GM21360 (cell line): ENCODE results near the gene BFSP2.

Experiments
- ATAC-seq: cut with Tn5 transposase; IDR thresholded peaks from one replicate; pipeline ENCODE4 v1.9.1; 2021; ENCODE audit warnings: mild to moderate bottlenecking, moderate library complexity; ENCODE audit not compliant: unreplicated experiment

Gene BFSP2

DNA sequence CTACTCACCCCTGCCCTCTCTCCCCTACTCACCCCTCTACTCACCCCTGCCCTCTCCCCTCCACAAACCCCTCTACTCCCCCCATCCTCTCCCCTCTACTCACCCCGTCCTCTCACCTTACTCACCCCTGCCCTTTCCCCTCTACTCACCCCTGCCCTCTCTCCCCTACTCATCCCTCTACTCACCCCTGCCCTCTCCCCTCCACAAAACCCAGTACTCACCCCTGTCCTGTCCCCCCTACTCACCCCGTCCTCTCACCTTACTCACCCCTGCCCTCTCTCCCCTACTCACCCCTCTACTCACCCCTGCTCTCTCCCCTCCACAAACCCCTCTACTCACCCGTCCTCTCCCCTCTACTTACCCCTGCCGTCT lies 14.2 kb downstream of the BFSP2 start:
- ATAC-seq: no peak

DNA sequence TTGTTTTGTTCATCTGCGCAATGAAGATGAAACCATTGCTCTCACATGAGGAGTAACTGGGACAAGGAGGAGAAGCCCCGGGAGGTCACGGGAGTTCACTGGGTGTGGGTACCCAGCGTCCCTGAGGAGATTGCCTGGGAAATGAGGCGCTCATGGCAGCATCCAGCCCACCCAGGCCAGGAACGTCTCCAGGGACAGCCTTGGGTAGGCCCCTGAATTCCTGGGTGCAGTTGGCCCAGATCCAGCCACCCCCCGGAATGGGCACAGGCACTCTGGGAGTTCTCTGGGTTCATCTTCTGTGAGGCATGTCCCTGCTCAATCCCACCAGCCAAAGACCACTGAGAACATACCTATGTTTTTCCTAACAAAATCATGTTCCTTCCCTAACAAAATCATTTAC lies 18.5 kb downstream of the BFSP2 start:
- ATAC-seq: no peak

DNA sequence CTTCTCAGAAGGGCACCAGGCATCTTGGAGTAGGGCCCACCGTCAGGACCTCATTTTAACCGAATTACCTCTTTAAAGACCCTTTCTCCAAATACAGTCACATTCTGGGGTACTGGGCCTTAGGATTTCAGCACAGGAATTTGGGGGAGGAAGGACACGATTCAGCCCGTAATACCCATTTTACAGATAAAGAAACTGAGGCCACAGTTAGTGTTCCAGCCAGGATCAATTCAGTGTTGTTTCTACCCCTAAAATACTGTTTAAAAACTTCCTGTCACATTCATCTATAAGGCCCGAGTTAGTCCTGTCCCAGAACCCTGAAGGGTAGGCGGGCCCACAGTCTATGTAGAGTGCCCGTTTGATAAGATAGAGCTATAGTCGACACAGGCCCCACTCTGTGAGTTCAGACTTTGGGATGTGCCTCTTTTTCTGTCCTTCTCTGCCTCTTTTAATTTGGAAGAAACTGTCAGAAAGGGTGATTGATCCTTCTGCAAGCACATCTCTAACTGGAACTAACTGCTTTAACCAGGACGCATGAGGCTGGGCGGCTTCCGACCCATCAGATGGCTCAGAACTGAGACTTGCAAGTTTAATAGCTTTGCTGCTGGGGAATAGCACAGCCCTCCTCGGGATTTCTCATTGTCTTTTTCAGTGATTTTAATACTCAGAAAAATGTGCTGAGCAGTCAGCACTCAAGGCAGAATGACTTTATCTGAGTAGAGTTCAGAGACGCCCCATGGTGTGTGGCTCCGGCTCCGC lies 19.5 kb downstream of the BFSP2 start:
- ATAC-seq: no peak

DNA sequence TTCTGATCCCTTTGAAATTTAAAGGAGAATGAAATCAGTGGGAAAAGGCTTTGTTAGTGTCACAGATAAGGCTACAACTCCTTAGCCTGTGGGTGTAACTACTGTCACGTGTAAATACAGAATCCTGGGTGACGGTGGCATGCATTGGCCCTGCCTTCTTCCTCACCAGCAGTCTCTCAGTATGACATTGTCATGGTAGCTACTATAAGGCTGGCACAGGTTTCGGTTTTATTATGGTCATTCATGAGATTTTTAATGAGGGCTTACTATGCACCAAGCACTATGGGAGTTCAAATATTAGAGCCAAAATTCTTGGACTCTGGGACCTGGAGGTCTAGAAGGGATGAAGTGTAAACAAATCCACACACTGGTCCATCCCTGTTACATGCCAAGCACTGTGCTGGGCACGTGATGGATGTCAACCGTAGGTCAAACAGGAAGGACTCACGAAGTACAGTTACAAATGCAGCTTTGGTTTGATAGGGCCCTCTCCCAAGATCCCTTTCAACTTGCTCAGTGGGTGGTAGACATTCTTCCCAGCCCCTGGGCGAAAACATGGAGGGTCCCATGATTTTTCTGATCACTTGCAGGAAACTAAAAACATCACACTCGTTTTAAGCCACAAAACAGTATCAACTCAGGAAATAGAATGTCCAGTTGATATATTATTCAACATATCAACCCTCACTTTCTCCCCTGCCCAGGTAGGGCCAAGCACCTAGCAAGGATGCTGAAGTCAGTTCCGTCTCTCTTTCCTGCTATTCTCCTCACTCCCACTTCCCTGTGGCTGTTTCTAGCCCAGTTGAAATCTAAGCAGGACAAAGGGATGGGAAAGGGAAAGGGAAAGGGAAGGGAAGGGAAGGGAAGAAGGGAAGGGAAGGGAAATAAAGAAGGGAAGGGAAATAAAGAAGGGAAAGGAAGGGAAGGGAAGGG lies 25.3 kb downstream of the BFSP2 start:
- no peak for ATAC-seq

DNA sequence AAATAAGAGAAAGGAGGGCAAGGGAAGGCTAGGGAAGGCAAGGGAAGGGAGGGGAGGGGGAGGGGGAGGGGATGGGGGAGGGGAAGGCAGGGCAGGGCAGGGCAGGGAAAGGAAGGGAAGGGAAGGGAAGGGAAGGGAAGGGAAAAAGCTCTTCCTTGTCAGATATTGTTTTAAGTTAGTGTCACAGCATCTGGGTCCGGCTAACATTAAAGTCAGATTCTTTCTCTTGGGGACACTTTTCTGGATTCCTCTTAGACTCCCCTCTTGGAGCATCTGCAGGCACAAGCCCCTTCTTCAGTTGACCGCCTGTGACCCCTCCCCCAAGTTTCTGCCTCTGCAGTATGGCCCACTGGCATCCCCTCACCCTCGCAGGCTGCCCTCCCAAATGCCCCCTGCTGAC lies 26.0 kb downstream of the BFSP2 start:
- no peak for ATAC-seq

DNA sequence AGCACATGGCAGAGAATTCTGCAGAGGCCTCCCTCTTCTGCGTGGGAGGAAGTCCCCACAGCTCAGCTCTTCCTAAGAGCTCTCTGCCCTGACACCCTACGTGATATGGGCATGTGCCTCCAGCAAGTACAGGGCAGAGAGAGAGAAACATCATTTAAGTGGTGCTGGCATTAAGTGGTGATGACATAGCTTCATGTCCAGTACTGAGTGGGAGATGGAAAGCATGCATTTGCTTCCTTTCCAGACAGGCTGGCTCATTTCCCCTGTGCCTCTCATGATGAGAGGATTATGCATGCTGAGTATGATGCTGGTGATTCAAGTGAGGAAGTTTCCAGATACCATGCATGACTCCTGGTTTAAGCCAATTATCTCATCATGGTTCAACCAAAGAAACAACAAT lies 26.9 kb downstream of the BFSP2 start:
- no peak for ATAC-seq

DNA sequence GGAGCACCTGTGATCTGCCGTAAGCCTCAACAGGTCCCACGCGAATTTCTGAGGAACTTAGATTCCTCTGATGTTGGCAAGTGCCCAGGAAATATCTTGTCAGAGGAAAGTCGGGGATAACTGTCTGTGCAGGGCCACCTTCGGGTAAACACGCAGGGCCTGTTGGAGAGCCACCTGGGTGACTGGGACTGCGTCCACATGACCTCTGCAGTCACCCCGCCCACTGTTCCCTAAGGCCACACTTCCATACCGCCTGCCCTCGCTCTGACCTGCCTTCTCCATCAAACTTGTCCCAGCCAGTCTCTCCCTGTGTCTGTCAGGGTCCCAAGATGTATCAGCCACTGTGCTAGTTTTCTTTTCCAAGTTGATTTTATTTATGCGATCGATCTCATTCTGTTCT lies 28.7 kb downstream of the BFSP2 start:
- ATAC-seq: no peak

DNA sequence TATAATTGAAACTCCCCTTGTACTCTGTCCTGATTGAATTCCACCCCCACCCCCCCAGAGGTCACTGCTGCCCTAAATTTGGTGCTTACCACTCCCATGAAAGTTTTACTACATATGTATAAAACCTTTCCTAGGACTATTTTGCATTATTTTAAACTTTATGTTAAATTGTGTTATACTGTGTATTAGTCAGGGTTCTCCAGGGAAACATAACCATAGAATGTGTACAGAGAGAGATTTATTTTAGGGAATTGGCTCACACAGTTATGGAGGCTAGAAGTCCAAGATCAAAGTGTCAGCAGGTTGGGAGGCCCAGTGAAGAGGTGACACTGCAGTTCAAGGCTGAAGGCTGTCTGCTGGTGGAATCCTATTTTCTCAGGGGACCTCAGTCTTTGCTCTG lies 29.2 kb downstream of the BFSP2 start:
- ATAC-seq: no peak

DNA sequence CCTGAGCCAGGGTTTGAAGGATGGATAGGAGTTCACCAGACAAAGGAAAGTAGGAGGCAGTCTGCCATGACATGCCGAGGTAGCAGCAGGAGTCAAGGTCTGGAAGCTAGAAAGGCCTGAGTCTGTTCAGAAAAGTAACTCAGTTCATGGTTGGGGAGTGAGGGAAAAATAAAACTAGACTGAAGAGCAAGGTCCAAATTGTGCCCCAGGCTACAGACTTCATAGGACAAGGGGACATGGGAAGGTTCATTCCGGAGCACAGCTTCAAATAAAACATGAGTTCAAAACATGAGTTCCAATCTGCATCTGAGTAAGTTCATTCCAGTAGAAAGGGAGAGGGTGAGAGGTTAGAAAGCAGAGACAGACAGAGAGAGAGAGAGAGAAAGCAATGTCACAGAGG lies 39.7 kb downstream of the BFSP2 start:
- no peak for ATAC-seq

DNA sequence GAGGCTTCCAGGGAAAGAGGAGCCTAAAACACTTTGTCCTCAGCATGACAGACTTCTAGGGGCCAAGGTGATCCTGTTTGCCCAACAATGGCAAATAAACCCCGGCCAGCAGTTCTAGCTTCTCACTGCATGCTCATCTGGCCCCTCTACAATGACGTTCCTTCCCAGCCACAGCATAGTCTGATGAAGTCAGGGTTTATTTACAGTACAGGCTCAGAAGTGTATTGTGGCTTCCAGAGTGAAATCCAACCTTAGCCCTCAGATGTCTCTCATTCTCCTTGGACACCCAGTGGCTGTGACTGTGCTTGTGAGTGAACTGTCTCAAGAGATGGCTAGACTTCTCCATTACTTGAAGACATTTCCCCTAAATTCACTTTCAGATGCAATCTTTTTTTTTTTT lies 40.8 kb downstream of the BFSP2 start:
- no peak for ATAC-seq

DNA sequence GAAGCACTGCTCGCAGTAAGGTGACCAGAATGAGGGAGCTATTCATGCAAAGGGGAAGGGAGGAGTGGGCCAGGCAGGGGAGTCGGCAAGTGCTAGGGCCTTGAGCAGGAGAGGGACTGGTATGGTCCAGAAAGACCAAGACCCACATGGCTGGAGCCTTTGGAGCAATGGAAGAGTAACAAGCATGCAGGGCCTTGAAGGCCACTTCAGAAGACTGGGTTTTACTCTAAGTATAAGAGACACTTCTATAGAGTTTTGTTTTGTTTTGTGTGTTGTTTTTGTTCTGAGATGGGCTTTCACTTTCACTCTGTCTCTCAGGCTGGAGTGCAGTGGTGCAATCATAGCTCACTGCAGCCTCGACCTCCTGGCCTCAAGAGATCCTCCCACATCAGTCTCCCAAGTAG lies 42.0 kb downstream of the BFSP2 start:
- peak; percentile 62 for ATAC-seq

DNA sequence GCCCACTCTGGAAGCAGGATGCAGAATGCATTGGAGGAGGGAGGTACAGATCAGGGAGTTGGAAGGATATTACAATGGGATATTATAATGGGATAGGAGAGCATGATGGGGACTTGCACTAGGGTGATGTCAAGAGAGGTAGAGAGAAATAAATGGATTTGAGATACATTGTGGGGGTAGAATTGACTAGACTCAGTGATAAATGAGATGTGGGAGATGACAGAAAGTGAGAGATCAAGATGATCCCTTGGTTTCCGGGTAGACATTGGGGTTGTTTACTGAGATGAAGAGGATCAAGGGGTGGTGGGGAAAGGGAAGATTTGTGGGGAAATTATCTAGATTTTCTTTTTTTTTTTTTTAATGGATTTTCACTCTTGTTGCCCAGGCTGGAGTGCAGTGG lies 42.7 kb downstream of the BFSP2 start:
- ATAC-seq: no peak

DNA sequence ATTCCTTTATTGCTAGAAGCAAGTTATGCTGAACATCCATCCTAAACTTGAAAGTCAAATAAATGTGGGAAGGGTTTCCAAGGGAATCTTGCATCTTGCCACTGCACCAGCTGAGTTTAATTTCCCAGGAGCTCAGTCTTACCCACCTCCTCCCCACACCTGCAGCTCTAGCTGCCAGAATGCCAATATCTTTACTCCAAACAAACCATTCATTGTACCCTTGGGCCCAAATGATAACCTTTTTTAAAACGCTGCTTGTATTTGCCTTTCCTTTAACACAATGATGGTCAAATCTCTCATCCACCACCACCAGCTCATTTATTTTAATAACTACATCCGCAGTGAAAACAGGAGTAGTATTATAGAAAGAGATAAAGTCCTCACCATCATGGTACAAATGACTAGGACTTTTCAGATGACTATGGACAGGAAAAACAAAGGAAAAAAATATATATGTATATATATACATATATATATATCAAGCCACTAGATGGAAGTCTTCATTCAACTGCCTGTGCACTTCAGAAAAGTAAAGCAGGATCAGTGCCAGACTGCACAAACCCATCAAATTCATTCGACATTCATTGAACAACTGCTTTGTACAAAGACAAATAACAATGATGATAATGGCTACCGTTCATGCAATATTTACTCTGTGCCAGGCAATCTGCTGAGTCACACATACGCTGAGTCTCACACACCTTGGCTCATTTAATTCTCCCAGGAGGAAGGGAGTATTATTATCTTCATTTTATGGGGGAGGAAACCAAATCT lies 44.0 kb downstream of the BFSP2 start:
- no peak for ATAC-seq

DNA sequence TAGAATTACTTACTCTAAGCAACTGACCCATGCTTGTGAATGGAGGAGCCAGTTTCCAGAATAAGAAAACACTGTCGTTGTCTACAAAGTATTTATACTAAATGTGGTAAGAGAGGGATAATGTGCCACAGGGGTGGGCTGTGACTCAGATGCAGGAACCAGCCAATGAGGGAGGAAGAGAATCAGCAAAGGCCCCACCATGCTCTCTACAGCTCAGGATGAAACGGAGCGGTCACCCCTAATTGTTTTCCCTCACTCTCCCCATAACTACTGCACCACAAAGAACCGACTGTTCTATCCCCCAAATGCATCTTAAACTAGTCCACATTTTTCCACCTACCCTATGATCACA lies 44.5 kb downstream of the BFSP2 start:
- no peak for ATAC-seq

DNA sequence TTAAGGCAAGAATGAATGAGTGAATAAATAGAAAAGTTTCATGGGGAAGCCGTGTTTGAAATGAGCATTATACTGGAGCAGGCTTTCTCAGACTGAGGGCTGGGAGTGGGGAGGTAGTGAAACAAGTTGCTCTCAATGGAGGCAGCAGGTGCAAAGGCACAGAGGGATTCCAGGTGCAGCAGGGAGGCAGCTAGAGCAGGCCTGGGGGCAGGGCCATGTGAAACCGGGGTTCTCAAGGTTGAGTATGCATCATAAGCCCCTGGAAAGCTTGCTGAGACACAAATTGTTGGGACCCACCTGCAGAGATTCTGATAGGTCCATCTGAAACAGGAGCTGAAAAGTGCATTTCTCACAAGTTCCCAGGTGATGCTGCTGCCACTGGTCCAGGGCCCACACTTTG lies 45.3 kb downstream of the BFSP2 start:
- no peak for ATAC-seq

DNA sequence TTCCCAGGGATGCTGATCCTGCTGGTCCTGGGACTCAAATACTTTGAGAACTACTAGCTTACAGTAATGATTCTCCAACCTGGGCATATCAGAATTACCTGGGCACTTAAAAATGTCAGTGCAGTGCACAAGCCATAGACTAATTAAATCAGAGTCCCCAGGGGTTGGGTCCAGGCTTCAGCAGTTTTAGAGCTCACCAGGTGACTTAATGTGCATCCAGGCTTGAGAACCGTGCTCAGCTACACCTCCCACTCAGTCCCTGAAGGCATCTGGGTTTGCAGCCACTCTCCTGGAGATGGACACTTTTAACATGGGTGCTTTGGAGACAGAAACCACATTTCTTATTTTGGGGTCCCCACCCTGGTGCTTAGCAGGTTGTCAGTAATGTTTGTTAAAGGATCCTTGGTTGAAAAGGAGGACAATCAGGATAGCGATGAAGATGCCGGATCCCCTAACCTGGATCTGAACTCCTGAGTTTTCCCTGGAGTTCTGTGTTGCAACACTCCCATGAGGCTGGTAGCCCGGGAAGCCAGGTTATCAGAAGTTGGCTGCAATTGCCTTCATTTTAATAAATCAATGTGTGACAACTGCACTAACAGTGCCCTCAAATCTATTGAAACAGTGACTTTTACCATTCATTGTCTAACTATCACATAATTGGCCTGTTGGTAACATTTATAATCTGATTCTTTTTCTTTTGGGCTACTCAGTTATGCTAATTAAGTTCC lies 48.1 kb downstream of the BFSP2 start:
- ATAC-seq: peak; percentile 34

DNA sequence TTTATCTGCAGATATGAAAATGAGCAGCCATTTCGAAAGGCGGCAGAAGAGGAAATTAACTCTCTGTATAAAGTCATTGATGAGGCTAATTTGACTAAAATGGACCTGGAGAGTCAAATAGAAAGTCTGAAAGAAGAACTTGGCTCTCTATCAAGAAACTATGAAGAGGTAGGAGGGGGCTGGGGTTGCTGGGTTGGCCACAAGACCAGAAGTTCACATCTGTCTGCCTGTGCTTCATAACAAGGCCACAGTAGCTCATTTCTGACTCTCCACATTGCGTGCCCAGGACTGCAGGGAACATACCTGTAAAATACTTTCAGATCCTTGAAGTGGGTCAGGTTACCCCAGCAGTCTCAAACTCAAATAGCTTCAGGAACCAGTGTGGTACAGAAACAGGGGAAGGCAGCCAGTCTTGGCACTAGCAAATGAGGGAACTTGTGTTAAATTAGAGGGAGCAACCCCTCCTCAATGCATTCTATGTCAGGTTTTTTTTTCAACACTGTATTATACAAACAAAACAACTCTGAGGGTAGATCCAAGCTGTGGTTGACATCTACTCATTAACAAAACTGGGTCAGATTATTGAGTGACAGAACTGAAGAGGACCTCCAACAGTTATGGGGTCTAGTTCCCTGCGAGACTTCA lies 48.7 kb downstream of the BFSP2 start:
- peak; percentile 87 for ATAC-seq

DNA sequence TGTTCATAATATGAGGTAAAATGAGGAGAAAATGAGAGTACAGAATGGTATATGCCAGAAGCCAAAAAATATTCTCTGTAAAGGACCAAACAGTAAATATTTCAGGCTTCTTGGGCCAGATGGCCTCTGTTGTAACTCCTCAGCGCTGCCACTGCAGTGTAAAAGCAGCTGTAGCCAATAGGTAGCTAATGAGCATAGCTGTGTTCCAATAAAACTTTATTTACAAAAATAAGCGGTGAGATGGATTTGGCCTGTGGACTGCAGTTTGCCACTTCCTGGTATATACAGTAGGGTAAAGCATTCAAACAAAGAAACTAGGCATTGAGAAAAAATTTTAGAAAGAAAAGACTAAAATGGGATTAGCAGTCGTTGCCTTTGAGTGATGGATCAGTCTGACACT lies 51.5 kb downstream of the BFSP2 start:
- no peak for ATAC-seq

DNA sequence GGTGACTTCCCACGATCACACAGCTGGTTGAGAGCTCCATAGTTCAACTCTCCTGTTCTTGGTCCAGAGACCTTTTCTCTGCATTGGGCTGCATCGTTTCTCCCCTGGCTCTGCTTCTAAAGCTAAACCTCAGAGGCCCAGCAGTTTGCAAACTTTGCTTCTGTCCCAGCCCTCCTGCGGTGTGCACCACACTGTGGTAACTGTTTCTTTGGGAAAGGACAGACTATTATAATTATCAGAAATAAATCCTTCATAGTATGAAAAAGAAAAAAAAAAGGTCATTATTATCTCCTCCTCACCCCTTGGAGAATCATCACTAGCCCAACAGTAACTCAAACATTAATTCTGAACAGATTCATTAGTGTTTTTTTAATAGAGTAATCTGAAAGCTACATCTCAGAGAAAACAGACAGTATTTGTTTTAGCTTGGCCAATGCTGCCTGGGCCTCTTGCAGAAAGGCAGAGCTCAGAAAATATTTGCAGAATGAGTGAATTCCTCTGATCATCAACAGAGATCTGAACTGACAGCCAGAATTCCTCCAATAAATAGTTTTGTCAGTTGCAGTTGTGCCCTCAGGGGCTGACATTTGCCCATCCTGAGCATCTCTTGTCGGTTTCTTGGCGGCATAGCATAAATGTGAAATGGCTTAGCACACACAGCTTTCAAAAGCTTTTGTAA lies 52.9 kb downstream of the BFSP2 start:
- no peak for ATAC-seq

DNA sequence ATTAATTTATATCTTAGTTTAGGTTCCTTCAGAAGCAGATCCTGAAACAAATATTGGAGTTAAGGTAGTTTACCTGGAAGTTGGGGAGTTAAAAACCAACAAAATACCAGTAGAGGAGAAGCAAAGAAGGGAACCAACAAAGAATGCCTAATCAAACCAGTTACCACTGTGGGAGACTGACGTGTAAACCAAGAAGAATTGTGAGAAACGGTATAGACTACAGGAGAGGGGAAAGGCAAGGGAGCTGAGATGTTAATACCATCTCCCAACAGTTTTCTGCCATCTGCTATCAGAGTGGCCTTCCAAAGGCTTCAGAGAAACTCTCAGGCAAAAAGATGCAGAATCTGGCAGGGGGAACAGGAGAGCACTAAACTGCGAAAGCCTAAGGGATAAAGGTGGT lies 53.5 kb downstream of the BFSP2 start:
- no peak for ATAC-seq
